HG03520 (cell line): ENCODE measurements around the gene PEAR1.

ENCODE experiments used
- ATAC-seq: cut with Tn5 transposase; IDR thresholded peaks from one replicate; pipeline ENCODE4 v1.9.1; 2021; ENCODE audit warnings: mild to moderate bottlenecking, moderate library complexity; ENCODE audit not compliant: unreplicated experiment

The PEAR1 gene

GRCh38 chr1:156859523-156860112, 33.9 kb upstream of the PEAR1 start:
- no peak for ATAC-seq

- ATAC-seq = no peak
These were observed 33.3 kb upstream of the PEAR1 start for GRCh38 chr1:156860113-156860627.

- no peak for ATAC-seq
These were observed 32.7 kb upstream of the PEAR1 start, which contains the start of gene NTRK1 for GRCh38 chr1:156860628-156861423. TSS of gene NTRK1 (plus strand) at chr1:156860865. CDS start at chr1:156860935, 70 bp downstream.

- no peak for ATAC-seq
These were observed 30.9 kb upstream of the PEAR1 start for GRCh38 chr1:156862584-156862983.

GRCh38 chr1:156862997-156863599, 30.4 kb upstream of the PEAR1 start:
- ATAC-seq = no peak

- ATAC-seq = no peak
These were observed 29.9 kb upstream of the PEAR1 start for GRCh38 chr1:156863631-156864030.

GRCh38 chr1:156864796-156865195, 28.7 kb upstream of the PEAR1 start:
- no peak for ATAC-seq

- ATAC-seq = no peak
These were observed 28.3 kb upstream of the PEAR1 start for GRCh38 chr1:156865258-156865657.

- no peak for ATAC-seq
These were observed 27.7 kb upstream of the PEAR1 start for GRCh38 chr1:156865865-156866248.

GRCh38 chr1:156866249-156866909, 27.1 kb upstream of the PEAR1 start:
- no peak for ATAC-seq

- ATAC-seq = no peak
These were observed 25.2 kb upstream of the PEAR1 start for GRCh38 chr1:156868341-156868740.

- ATAC-seq = no peak
These were observed 24.1 kb upstream of the PEAR1 start for GRCh38 chr1:156869455-156869854.

GRCh38 chr1:156873659-156874058, 19.9 kb upstream of the PEAR1 start:
- no peak for ATAC-seq

- ATAC-seq = no peak
These were observed 19.4 kb upstream of the PEAR1 start for GRCh38 chr1:156874142-156874541.

- no peak for ATAC-seq
These were observed 18.8 kb upstream of the PEAR1 start for GRCh38 chr1:156874572-156875340.

GRCh38 chr1:156875341-156875615, 18.2 kb upstream of the PEAR1 start:
- no peak for ATAC-seq

- no peak for ATAC-seq
These were observed 17.2 kb upstream of the PEAR1 start for GRCh38 chr1:156876281-156876680.

- ATAC-seq = no peak
These were observed 15.9 kb upstream of the PEAR1 start for GRCh38 chr1:156877433-156878170.

- ATAC-seq = no peak
These were observed 13.6 kb upstream of the PEAR1 start for GRCh38 chr1:156879876-156880275.

- ATAC-seq = no peak
These were observed 13.0 kb upstream of the PEAR1 start for GRCh38 chr1:156880473-156880872.
